ENCODE data around the gene DOLPP1. TPM values are rescaled to one million over a fixed set of nuclear protein-coding genes. Genes with fewer than 3 reads are reported as not detected.
"Not testable (repeated sequence)": the region's sequence is repeated elsewhere in the genome, so short reads cannot be mapped to it uniquely, and the experiment has no call there.

The DOLPP1 gene
- total RNA-seq, 1 experiment from 2014 or later: 32.7 TPM

DNA sequence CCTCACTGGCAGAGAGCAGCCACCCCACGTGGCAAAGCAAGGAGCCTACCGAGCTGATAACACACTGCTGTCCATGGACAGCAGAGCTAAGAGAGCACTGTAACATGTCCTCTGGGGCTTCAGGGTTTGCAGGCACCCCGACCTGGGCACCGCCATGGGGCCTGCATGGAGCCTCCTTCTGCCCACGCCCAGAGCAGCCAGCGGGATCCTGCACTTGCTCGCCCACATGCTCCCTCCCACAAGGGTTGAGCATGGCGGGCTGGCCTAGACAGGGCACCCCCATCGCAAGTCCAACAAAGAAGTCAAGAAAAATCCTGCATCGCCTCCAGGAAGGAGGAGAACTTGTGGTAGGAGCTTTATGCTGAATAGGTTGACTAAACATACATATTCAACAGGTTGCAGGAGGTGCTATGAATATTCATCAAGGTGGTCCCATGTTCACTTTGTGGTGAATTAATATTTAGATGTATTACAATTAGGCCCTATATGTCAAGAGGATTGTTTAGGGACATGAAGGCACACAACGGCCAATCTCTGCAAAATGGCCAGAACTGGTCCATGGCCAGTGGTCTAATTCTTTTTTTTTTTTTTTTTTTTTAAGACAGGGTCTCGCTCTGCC, 48.3 kb upstream of the DOLPP1 start (continued):
- TF ChIP-seq, protein P1, sequence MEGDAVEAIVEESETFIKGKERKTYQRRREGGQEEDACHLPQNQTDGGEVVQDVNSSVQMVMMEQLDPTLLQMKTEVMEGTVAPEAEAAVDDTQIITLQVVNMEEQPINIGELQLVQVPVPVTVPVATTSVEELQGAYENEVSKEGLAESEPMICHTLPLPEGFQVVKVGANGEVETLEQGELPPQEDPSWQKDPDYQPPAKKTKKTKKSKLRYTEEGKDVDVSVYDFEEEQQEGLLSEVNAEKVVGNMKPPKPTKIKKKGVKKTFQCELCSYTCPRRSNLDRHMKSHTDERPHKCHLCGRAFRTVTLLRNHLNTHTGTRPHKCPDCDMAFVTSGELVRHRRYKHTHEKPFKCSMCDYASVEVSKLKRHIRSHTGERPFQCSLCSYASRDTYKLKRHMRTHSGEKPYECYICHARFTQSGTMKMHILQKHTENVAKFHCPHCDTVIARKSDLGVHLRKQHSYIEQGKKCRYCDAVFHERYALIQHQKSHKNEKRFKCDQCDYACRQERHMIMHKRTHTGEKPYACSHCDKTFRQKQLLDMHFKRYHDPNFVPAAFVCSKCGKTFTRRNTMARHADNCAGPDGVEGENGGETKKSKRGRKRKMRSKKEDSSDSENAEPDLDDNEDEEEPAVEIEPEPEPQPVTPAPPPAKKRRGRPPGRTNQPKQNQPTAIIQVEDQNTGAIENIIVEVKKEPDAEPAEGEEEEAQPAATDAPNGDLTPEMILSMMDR (IDR thresholded peaks at IDR 0.05): no peak
- TF ChIP-seq KAT7 (CRISPR knock-in tag; IDR thresholded peaks at IDR 0.05; ENCODE audit: borderline replicate concordance): no peak

DNA sequence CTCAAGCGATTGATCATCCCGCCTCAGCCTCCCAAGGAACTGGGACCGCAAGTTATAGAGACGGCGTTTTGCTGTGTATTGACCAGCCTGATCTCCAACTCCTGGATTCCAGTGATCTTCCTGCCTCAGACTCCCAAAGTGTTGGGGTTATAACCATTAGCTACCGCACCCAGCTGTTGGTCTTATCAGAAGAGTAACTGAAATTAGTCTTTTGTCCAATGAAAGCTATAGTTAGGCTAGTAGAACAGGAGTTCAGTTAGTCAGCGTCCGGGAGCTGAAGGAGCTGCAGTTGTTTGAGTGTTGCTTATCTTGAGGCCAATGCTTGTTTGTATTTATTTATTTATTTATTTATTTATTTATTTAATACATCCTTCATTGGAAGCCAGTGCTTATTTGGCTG, 47.7 kb upstream of the DOLPP1 start:
- Mint-ChIP-seq H3K27ac (no peak overlapping the region), H3K4me1 (peaks cover 21% of the 10 kb centered on the region), H3K36me3 (no peaks in the 10 kb centered on the region), H3K4me3 (no peak overlapping the region), H3K9me3 (no peaks in the 10 kb centered on the region), H3K27me3 (ENCODE audit: low read depth) (no peaks in the 10 kb centered on the region)
- DNase-seq (ENCODE audit: low spot score) (no peak), ATAC-seq (no peak)
- TF ChIP-seq SMAD4 (CRISPR knock-in tag; IDR thresholded peaks at IDR 0.05): no peak
- TF ChIP-seq PRRX2 (CRISPR knock-in tag; IDR thresholded peaks at IDR 0.05): no peak
- no peak for TF ChIP-seq GRHL2 (CRISPR knock-in tag; IDR thresholded peaks at IDR 0.05; ENCODE audit: insufficient replicate concordance, severe bottlenecking)
- TF ChIP-seq ETV6 (CRISPR knock-in tag; IDR thresholded peaks at IDR 0.05): no peak
- TF ChIP-seq, protein P2, sequence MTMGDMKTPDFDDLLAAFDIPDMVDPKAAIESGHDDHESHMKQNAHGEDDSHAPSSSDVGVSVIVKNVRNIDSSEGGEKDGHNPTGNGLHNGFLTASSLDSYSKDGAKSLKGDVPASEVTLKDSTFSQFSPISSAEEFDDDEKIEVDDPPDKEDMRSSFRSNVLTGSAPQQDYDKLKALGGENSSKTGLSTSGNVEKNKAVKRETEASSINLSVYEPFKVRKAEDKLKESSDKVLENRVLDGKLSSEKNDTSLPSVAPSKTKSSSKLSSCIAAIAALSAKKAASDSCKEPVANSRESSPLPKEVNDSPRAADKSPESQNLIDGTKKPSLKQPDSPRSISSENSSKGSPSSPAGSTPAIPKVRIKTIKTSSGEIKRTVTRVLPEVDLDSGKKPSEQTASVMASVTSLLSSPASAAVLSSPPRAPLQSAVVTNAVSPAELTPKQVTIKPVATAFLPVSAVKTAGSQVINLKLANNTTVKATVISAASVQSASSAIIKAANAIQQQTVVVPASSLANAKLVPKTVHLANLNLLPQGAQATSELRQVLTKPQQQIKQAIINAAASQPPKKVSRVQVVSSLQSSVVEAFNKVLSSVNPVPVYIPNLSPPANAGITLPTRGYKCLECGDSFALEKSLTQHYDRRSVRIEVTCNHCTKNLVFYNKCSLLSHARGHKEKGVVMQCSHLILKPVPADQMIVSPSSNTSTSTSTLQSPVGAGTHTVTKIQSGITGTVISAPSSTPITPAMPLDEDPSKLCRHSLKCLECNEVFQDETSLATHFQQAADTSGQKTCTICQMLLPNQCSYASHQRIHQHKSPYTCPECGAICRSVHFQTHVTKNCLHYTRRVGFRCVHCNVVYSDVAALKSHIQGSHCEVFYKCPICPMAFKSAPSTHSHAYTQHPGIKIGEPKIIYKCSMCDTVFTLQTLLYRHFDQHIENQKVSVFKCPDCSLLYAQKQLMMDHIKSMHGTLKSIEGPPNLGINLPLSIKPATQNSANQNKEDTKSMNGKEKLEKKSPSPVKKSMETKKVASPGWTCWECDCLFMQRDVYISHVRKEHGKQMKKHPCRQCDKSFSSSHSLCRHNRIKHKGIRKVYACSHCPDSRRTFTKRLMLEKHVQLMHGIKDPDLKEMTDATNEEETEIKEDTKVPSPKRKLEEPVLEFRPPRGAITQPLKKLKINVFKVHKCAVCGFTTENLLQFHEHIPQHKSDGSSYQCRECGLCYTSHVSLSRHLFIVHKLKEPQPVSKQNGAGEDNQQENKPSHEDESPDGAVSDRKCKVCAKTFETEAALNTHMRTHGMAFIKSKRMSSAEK (CRISPR knock-in tag; IDR thresholded peaks at IDR 0.05; ENCODE audit: borderline replicate concordance): no peak
- TF ChIP-seq, protein P3, sequence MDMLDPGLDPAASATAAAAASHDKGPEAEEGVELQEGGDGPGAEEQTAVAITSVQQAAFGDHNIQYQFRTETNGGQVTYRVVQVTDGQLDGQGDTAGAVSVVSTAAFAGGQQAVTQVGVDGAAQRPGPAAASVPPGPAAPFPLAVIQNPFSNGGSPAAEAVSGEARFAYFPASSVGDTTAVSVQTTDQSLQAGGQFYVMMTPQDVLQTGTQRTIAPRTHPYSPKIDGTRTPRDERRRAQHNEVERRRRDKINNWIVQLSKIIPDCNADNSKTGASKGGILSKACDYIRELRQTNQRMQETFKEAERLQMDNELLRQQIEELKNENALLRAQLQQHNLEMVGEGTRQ (CRISPR knock-in tag; IDR thresholded peaks at IDR 0.05): no peak
- no peak for TF ChIP-seq SMAD3 (CRISPR knock-in tag; IDR thresholded peaks at IDR 0.05; ENCODE audit: borderline replicate concordance)
- no peak for TF ChIP-seq NFATC4 (CRISPR knock-in tag; IDR thresholded peaks at IDR 0.05)
- TF ChIP-seq FOXK1 (CRISPR knock-in tag; IDR thresholded peaks at IDR 0.05): no peak
- POLR2A ChIA-PET: interaction anchor here (0.7 kb wide), 1 partner anchor 96 kb away, joined by 3 read pairs; no protein-coding TSS in a partner anchor
- CTCF ChIA-PET: no interaction called here

DNA sequence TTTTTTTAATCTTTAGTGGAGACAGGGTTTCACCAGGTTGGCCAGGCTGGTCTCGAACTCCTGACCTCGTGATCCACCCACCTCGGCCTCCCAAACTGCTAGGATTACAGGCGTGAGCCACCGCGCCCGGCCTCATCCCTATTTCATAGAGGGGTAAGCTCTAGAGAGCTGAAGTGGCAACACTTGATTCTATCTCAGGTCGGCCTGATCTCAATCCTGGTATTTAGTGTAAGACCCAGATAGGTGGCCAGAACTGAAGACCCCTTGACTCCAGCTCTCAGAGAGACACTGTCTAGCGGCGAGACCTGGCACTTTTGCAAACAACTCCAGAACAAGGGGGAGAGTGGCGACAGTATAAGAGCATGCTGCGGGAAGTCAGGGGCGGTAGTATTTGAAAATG, 45.1 kb upstream of the DOLPP1 start:
- H3K27me3 Mint-ChIP-seq (ENCODE audit: low read depth): not testable (repeated sequence)

DNA sequence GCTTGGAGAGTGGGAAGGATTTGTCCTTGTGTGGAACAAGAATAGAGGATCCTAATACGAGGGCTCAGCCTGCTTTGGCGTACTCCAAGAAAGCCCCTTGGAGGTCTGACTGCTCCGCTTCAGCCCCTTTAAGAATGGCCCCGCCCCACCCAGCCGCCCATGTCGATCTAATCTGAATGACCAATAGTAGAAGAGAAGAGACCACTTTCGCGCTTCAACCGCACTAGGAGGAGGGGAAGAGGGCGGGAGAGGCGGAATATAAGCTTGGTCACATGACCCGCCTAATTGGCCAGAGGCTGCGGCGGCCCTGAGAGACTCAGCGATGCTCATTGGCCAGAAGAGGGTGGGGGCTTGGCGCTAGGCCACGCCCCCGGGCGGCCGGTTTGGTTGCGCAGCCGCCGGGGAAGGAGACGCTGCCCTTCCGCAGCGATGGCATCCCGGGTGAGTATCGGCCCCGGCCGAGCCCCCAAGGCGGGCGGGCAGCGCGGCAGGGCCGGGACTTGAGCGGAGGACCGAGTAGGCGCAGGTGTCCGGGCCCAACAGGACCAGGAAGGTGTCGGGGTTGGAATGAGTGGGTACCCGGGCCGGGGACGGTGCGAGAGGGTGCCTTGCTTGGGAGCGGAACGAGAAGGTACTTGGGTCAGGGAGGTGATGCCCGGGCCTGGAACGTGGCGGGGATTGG, 44.5 kb upstream of the DOLPP1 start, which contains the start of gene MIGA2:
MIGA2 (plus strand) TSS at position 386 of the 682 bp plus-strand sequence. CDS start 3,969 bp downstream, outside the sequence.
- CTCF ChIA-PET: interaction anchor here (0.6 to 1.7 kb wide), 15 partner anchors 8 to 701 kb away, joined by 3 to 8 read pairs (median 3); partner anchors contain the start of genes ENDOG, SH3GLB2, SPOUT1 and ZDHHC12
- POLR2A ChIA-PET: interaction anchor here (0.5 to 0.6 kb wide), 4 partner anchors 30 to 318 kb away, joined by 3 to 5 read pairs (median 3); partner anchors contain the start of gene DOLPP1
- DNase-seq (ENCODE audit: low spot score): peak; percentile 97
- Mint-ChIP-seq H3K4me3 (peak within 1 kb of the TSS; percentile 96), H3K27me3 (ENCODE audit: low read depth) (no peaks in the 10 kb centered on the region), H3K9me3 (no peaks in the 10 kb centered on the region), H3K4me1 (peaks cover 15% of the 10 kb centered on the region), H3K36me3 (0 out of 2 replicates have a peak, but pooled peaks cover 3% of the 10 kb centered on the region), H3K27ac (peak within 1 kb of the TSS; percentile 92)
- peak; percentile 95 for ATAC-seq
- TF ChIP-seq ZNF416 (CRISPR knock-in tag; IDR thresholded peaks at IDR 0.05): no peak
- TF ChIP-seq, protein P4, sequence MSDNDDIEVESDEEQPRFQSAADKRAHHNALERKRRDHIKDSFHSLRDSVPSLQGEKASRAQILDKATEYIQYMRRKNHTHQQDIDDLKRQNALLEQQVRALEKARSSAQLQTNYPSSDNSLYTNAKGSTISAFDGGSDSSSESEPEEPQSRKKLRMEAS (CRISPR knock-in tag; IDR thresholded peaks at IDR 0.05): no peak; the same call in 1 of the 2 replicates
- TF ChIP-seq, protein P5, sequence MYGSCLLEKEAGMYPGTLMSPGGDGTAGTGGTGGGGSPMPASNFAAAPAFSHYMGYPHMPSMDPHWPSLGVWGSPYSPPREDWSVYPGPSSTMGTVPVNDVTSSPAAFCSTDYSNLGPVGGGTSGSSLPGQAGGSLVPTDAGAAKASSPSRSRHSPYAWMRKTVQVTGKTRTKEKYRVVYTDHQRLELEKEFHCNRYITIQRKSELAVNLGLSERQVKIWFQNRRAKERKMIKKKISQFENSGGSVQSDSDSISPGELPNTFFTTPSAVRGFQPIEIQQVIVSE (CRISPR knock-in tag; IDR thresholded peaks at IDR 0.05; ENCODE audit: borderline replicate concordance): no peak
- TF ChIP-seq, protein P6, sequence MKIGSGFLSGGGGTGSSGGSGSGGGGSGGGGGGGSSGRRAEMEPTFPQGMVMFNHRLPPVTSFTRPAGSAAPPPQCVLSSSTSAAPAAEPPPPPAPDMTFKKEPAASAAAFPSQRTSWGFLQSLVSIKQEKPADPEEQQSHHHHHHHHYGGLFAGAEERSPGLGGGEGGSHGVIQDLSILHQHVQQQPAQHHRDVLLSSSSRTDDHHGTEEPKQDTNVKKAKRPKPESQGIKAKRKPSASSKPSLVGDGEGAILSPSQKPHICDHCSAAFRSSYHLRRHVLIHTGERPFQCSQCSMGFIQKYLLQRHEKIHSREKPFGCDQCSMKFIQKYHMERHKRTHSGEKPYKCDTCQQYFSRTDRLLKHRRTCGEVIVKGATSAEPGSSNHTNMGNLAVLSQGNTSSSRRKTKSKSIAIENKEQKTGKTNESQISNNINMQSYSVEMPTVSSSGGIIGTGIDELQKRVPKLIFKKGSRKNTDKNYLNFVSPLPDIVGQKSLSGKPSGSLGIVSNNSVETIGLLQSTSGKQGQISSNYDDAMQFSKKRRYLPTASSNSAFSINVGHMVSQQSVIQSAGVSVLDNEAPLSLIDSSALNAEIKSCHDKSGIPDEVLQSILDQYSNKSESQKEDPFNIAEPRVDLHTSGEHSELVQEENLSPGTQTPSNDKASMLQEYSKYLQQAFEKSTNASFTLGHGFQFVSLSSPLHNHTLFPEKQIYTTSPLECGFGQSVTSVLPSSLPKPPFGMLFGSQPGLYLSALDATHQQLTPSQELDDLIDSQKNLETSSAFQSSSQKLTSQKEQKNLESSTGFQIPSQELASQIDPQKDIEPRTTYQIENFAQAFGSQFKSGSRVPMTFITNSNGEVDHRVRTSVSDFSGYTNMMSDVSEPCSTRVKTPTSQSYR (CRISPR knock-in tag; IDR thresholded peaks at IDR 0.05): no peak
- no peak for TF ChIP-seq NR3C1 (CRISPR knock-in tag; conservative IDR thresholded peaks at IDR 0.05; ENCODE audit: low read depth)

More for the DNA sequence above, 45.1 kb upstream of the DOLPP1 start:
- ATAC-seq: peak; percentile 8
- Mint-ChIP-seq H3K27ac (peak overlapping the region; percentile 92), H3K4me1 (peaks cover 15% of the 10 kb centered on the region), H3K4me3 (peak overlapping the region; percentile 96)
- CTCF ChIA-PET: interaction anchor here (0.6 to 1.7 kb wide), 13 partner anchors 8 to 702 kb away, joined by 3 to 8 read pairs (median 3); partner anchors contain the start of genes SH3GLB2, SPOUT1 and ZDHHC12
- not testable (repeated sequence) for DNase-seq (ENCODE audit: low spot score); H3K36me3 Mint-ChIP-seq; H3K9me3 Mint-ChIP-seq
- POLR2A ChIA-PET: interaction anchor here (0.6 kb wide), 3 partner anchors 31 to 318 kb away, joined by 3 to 5 read pairs (median 3); partner anchors contain the start of gene DOLPP1

Data from WTC11 (cell line).